H9 (cell line): ENCODE data around the gene ADSS1. TPM values are rescaled to one million over a fixed set of nuclear protein-coding genes. Genes with fewer than 3 reads are reported as not detected.
A peak's percentile ranks its signal among the peaks of the same experiment; 100 is the strongest.

Experiments used
- DNase-seq: peaks from one replicate; pipeline ENCODE4 v3.0.0-alpha.2; 2017
- H2AFZ ChIP-seq: one replicate; pipeline ENCODE4 v1.6.1; 2013; ENCODE audit warnings: mild to moderate bottlenecking, low read length, control low read depth, moderate library complexity
- H2AK5ac ChIP-seq: 2 replicates; pipeline ENCODE4 v1.6.1; 2013; ENCODE audit warnings: low read length, control low read depth, mixed read lengths; ENCODE audit not compliant: insufficient read length
- H2BK120ac ChIP-seq: one replicate; pipeline ENCODE4 v1.6.1; 2013; ENCODE audit warnings: low read depth, mild to moderate bottlenecking, low read length, control low read depth, inconsistent platforms; ENCODE audit not compliant: poor library complexity, severe bottlenecking
- H2BK12ac ChIP-seq: 2 replicates; pipeline ENCODE4 v1.6.1; 2013; ENCODE audit warnings: low read length, control low read depth, mixed read lengths, low read depth; ENCODE audit not compliant: insufficient read length
- H2BK15ac ChIP-seq: 2 replicates; pipeline ENCODE4 v1.6.1; 2013; ENCODE audit warnings: low read depth, low read length, control low read depth
- H2BK20ac ChIP-seq: one replicate; pipeline ENCODE4 v1.6.1; 2013; ENCODE audit warnings: low read depth, mild to moderate bottlenecking, low read length, control low read depth, inconsistent platforms; ENCODE audit not compliant: poor library complexity, severe bottlenecking
- H2BK5ac ChIP-seq: 2 replicates; pipeline ENCODE4 v1.6.1; 2013; ENCODE audit warnings: low read length, control low read depth, mixed read lengths; ENCODE audit not compliant: insufficient read length
- H3K14ac ChIP-seq: 2 replicates; pipeline ENCODE4 v1.6.1; 2013; ENCODE audit warnings: low read length, control low read depth; ENCODE audit not compliant: insufficient read depth
- H3K18ac ChIP-seq: 2 replicates; pipeline ENCODE4 v1.6.1; 2013; ENCODE audit warnings: low read depth, mild to moderate bottlenecking, mixed read lengths, low read length, control low read depth; ENCODE audit not compliant: insufficient read length
- H3K23ac ChIP-seq: 2 replicates; pipeline ENCODE4 v1.6.1; 2013; ENCODE audit warnings: low read length, control low read depth, mixed read lengths, low read depth; ENCODE audit not compliant: insufficient read length
- H3K23me2 ChIP-seq: 2 replicates; pipeline ENCODE4 v1.6.1; 2013; ENCODE audit warnings: low read depth, mild to moderate bottlenecking, mixed read lengths, low read length, control low read depth; ENCODE audit not compliant: insufficient read length, poor library complexity, severe bottlenecking
- H3K27ac ChIP-seq: 2 replicates; pipeline ENCODE4 v1.5.1; 2013; ENCODE audit warnings: low read length, control low read depth, mixed read lengths, low read depth; ENCODE audit not compliant: insufficient read length
- H3K27me3 ChIP-seq: 2 replicates; pipeline ENCODE4 v1.6.1; 2013; ENCODE audit warnings: low read length, control low read depth, inconsistent platforms; ENCODE audit not compliant: insufficient read depth
- H3K4ac ChIP-seq: 2 replicates; pipeline ENCODE4 v1.6.1; 2013; ENCODE audit warnings: low read depth, mild to moderate bottlenecking, control low read depth, inconsistent platforms, low read length, moderate library complexity
- H3K4me1 ChIP-seq: 2 replicates; pipeline ENCODE4 v1.6.1; 2013; ENCODE audit warnings: low read length, control low read depth, inconsistent platforms; ENCODE audit not compliant: insufficient read depth
- H3K4me2 ChIP-seq: 2 replicates; pipeline ENCODE4 v1.6.1; 2013; ENCODE audit warnings: low read length, control low read depth, mixed read lengths; ENCODE audit not compliant: insufficient read length, insufficient read depth
- H3K56ac ChIP-seq: 2 replicates; pipeline ENCODE4 v1.6.1; 2013; ENCODE audit warnings: low read depth, mild to moderate bottlenecking, mixed read lengths, low read length, control low read depth; ENCODE audit not compliant: insufficient read length
- H3K79me1 ChIP-seq: 2 replicates; pipeline ENCODE4 v1.6.1; 2013; ENCODE audit warnings: low read depth, mild to moderate bottlenecking, moderate library complexity, low read length, control low read depth, inconsistent platforms; ENCODE audit not compliant: insufficient read depth, poor library complexity, severe bottlenecking
- H3K79me2 ChIP-seq: 2 replicates; pipeline ENCODE4 v1.6.1; 2013; ENCODE audit warnings: low read length, control low read depth, inconsistent platforms; ENCODE audit not compliant: insufficient read depth
- H3K9ac ChIP-seq: 2 replicates; pipeline ENCODE4 v1.6.1; 2013; ENCODE audit warnings: low read length, control low read depth, mixed read lengths; ENCODE audit not compliant: insufficient read length; ENCODE audit errors: extremely low read depth
- H3K9me3 ChIP-seq: one replicate; pipeline ENCODE4 v1.6.1; 2013; ENCODE audit warnings: low read depth, low read length, inconsistent platforms; ENCODE audit not compliant: control insufficient read depth
- H3T11ph ChIP-seq: one replicate; pipeline ENCODE4 v1.6.1; 2013; ENCODE audit warnings: mild to moderate bottlenecking, low read length, control low read depth, inconsistent platforms
- H4K20me1 ChIP-seq: one replicate; pipeline ENCODE4 v1.6.1; 2013; ENCODE audit not compliant: control insufficient read depth, insufficient read length, insufficient read depth
- H4K5ac ChIP-seq: 2 replicates; pipeline ENCODE4 v1.6.1; 2013; ENCODE audit warnings: low read depth, mild to moderate bottlenecking, mixed read lengths, low read length, control low read depth; ENCODE audit not compliant: insufficient read length
- H4K8ac ChIP-seq: replicated peaks from 2 replicates; pipeline ENCODE4 v1.6.1; 2013; ENCODE audit warnings: low read length, control low read depth, mixed read lengths, low read depth; ENCODE audit not compliant: insufficient read length
- H4K91ac ChIP-seq: 2 replicates; pipeline ENCODE4 v1.6.1; 2013; ENCODE audit warnings: low read depth, mild to moderate bottlenecking, moderate library complexity, mixed read lengths, low read length, control low read depth; ENCODE audit not compliant: insufficient read length
- H3K27ac Mint-ChIP-seq, 3 experiments: 2 replicates in 2 of 3; 3 replicates in 1 of 3; pipeline ENCODE4 v1.8.0; 2020 to 2021; ENCODE audit warnings: mixed read lengths in 3 of 3, mild to moderate bottlenecking in 1 of 3, moderate library complexity in 1 of 3
- H3K27me3 Mint-ChIP-seq: 2 replicates; pipeline ENCODE4 v1.8.0; 2021; ENCODE audit warnings: low read depth, mild to moderate bottlenecking, moderate library complexity, mixed read lengths
- H3K36me3 Mint-ChIP-seq, 3 experiments: 2 replicates in 2 of 3; 3 replicates in 1 of 3; pipeline ENCODE4 v1.8.0; 2020 to 2021; ENCODE audit warnings: low read depth in 3 of 3, mixed read lengths in 3 of 3; ENCODE audit not compliant: insufficient read depth in 1 of 3
- H3K4me1 Mint-ChIP-seq, 2 experiments: 2 replicates each; pipeline ENCODE4 v1.8.0; 2020; ENCODE audit warnings: mixed read lengths in 2 of 2
- H3K4me3 Mint-ChIP-seq, 2 experiments: 2 replicates in 1 of 2; 3 replicates in 1 of 2; pipeline ENCODE4 v1.8.0; 2020 to 2021; ENCODE audit warnings: mild to moderate bottlenecking in 2 of 2, mixed read lengths in 2 of 2, moderate library complexity in 1 of 2
- H3K9me3 Mint-ChIP-seq, 2 experiments: 2 replicates in 1 of 2; 3 replicates in 1 of 2; pipeline ENCODE4 v1.8.0; 2020; ENCODE audit warnings: mild to moderate bottlenecking in 2 of 2, mixed read lengths in 2 of 2, moderate library complexity in 1 of 2
- WGBS: extraction: QIAGEN DNeasy Blood & Tissue Kit; methylation state at CpG from one replicate; pipeline ENCODE4 v1.1.7; 2013; ENCODE audit warnings: missing lambda C conversion rate, low lambda C conversion rate, mixed read lengths; ENCODE audit not compliant: insufficient read length; ENCODE audit errors: extremely low coverage; 5-methylcytosine and 5-hydroxymethylcytosine counted together
- total RNA-seq: library from RNA; stranded (reverse); gene quantifications from 2 replicates; pipeline ENCODE4 v1.2.1, GENCODE V29; 2021
- TF ChIP-seq, protein P1 (sequence below): fragments of 200-600 bp; sonication (generic); conservative IDR thresholded peaks from 3 replicates; pipeline ENCODE4 v1.8.0; 2021; ENCODE audit warnings: antibody characterized with exemption, mild to moderate bottlenecking

The ADSS1 gene
- total RNA-seq, 1 experiment from 2014 or later: 8.5 TPM

GRCh38 chr14:104731320-104732294 is 7.6 kb downstream of the ADSS1 start:
- TF ChIP-seq, protein P1, sequence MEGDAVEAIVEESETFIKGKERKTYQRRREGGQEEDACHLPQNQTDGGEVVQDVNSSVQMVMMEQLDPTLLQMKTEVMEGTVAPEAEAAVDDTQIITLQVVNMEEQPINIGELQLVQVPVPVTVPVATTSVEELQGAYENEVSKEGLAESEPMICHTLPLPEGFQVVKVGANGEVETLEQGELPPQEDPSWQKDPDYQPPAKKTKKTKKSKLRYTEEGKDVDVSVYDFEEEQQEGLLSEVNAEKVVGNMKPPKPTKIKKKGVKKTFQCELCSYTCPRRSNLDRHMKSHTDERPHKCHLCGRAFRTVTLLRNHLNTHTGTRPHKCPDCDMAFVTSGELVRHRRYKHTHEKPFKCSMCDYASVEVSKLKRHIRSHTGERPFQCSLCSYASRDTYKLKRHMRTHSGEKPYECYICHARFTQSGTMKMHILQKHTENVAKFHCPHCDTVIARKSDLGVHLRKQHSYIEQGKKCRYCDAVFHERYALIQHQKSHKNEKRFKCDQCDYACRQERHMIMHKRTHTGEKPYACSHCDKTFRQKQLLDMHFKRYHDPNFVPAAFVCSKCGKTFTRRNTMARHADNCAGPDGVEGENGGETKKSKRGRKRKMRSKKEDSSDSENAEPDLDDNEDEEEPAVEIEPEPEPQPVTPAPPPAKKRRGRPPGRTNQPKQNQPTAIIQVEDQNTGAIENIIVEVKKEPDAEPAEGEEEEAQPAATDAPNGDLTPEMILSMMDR: peak; percentile 74
- H3K79me1 ChIP-seq: no peaks in the 10 kb centered on the region
- no peak overlapping the region for H4K91ac ChIP-seq
- no peak overlapping the region for H2BK20ac ChIP-seq
- no peak overlapping the region for H2AK5ac ChIP-seq
- no peak overlapping the region for H3K27ac ChIP-seq
- Mint-ChIP-seq H3K9me3 (peaks cover 0 to 3% of the 10 kb centered on the region in 2 experiments; a peak in 1 of 5 replicates), H3K36me3 (peaks cover 0 to 3% (median 0%) of the 10 kb centered on the region in 3 experiments; a peak in 2 of 7 replicates), H3K27me3 (peaks cover 24% of the 10 kb centered on the region), H3K4me1 (peaks cover 0 to 3% of the 10 kb centered on the region in 2 experiments; a peak in 1 of 4 replicates), H3K4me3 (no peak overlapping the region), H3K27ac (no peak overlapping the region)
- H2BK120ac ChIP-seq: no peak overlapping the region
- WGBS: no CpG with 5 or more reads among the region's 18 CpGs
- no peak overlapping the region for H4K5ac ChIP-seq
- no peak overlapping the region for H3K18ac ChIP-seq
- H3K4me2 ChIP-seq: no peak overlapping the region
- no peaks in the 10 kb centered on the region for H3K23me2 ChIP-seq
- DNase-seq: peak; percentile 76
- no peak overlapping the region for H3K56ac ChIP-seq
- H2AFZ ChIP-seq: no peak overlapping the region
- no peak overlapping the region for H3K9ac ChIP-seq
- no peak overlapping the region for H2BK15ac ChIP-seq
- H4K20me1 ChIP-seq: peaks cover 2% of the 10 kb centered on the region
- H3K4ac ChIP-seq: no peak overlapping the region
- no peaks in the 10 kb centered on the region for H3K9me3 ChIP-seq
- H3K27me3 ChIP-seq: no peaks in the 10 kb centered on the region; the same call in 1 of the 2 replicates
- H4K8ac ChIP-seq: no peak overlapping the region
- H3K79me2 ChIP-seq: no peaks in the 10 kb centered on the region
- no peak overlapping the region for H2BK5ac ChIP-seq
- H2BK12ac ChIP-seq: no peak overlapping the region
- H3K23ac ChIP-seq: no peak overlapping the region
- no peak overlapping the region for H3K14ac ChIP-seq
- no peaks in the 10 kb centered on the region for H3K4me1 ChIP-seq
- no peak overlapping the region for H3T11ph ChIP-seq
